ENCODE measurements around the gene BACH2.
A peak's percentile ranks its signal among the peaks of the same experiment; 100 is the strongest.

BACH2 gene

GRCh38 chr6:89963391-89963790 is 333.3 kb downstream of the BACH2 start:
- H3K4me1 Mint-ChIP-seq, result peaks cover 49% of the 10 kb centered on the region
- H3K27ac Mint-ChIP-seq, result no peak overlapping the region
- no peak for ATAC-seq
- no peaks in the 10 kb centered on the region for H3K9me3 Mint-ChIP-seq
- peaks cover 49% of the 10 kb centered on the region for H3K36me3 Mint-ChIP-seq
- DNase-seq (ENCODE audit: low spot score in 2 of 2), result no peak
- H3K4me3 Mint-ChIP-seq, result no peak overlapping the region

DNA sequence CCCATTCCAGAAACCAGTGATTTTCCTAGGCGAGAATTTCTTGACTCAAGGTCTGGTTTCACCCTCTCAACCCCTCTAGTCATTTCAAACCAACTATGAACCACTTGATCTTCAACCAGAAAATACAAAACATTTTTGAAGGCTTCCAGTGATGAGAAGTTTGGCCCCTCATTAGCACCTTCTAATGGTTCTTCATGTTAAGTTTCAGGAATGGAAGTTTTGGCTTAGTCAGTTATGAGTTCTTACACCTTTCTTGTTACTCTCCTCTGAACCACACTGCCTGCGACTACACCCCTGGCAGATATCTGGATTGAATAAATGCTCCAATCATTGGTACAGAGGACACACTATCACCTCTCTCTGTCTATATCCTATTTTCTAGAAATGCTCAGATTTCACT is 335.2 kb downstream of the BACH2 start:
- Mint-ChIP-seq H3K36me3 (peaks cover 49% of the 10 kb centered on the region), H3K4me3 (no peak overlapping the region), H3K4me1 (peaks cover 53% of the 10 kb centered on the region), H3K27ac (no peak overlapping the region), H3K9me3 (no peaks in the 10 kb centered on the region)
- DNase-seq (ENCODE audit: low spot score in 2 of 2) (no peak), ATAC-seq (peak; percentile 72)

DNA sequence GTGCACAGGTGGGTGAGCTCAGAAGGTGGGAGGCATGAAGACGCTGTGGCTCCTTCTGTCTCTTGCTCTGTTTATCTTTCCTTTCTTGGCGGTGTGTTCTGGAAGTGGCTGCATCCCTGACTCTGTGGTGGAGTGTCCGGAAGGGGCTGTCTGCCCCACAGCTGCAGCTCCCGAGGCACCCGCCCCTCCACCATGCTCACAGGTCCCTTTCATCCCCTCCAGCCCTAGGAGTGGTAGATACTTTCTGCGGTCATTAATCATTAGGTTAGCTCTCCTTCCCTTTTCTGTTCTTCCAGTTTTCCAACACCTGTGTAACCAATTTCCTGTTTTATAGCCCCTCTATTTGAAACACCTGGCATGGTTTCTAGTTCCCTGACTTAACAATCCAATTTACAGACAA is 336.8 kb downstream of the BACH2 start:
- H3K4me3 Mint-ChIP-seq, result peak overlapping the region; percentile 21
- H3K36me3 Mint-ChIP-seq, result peaks cover 40% of the 10 kb centered on the region
- no peaks in the 10 kb centered on the region for H3K9me3 Mint-ChIP-seq
- DNase-seq (ENCODE audit: low spot score in 2 of 2) (no peak), ATAC-seq (no peak)
- H3K4me1 Mint-ChIP-seq, result peaks cover 53% of the 10 kb centered on the region
- H3K27ac Mint-ChIP-seq, result no peak overlapping the region

GRCh38 chr6:89956182-89956581 is 340.5 kb downstream of the BACH2 start:
- no peak overlapping the region for H3K27ac Mint-ChIP-seq
- DNase-seq (ENCODE audit: low spot score in 2 of 2), result no peak
- H3K36me3 Mint-ChIP-seq, result peaks cover 47% of the 10 kb centered on the region
- H3K4me1 Mint-ChIP-seq, result peaks cover 79% of the 10 kb centered on the region
- H3K4me3 Mint-ChIP-seq, result no peak overlapping the region
- no peaks in the 10 kb centered on the region for H3K9me3 Mint-ChIP-seq
- ATAC-seq, result peak; percentile 44

DNA sequence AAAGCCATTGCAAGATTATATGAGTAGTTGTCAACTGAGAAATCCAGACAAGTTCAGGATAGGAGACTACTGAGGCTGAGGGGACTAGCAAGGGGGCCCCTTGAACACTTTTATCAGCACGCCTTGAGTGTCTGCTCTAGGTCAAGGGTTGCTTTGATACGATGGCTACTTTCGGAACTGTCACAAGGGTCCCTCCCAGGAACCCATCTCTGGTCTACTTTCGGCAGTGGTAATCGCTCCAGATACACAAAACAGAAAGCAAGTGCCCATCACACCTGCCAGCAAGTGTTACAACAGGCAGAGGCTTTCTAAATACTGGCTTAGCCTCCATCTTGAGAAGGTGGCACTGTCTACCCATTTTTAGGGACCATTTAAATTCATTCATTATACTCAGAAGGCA is 341.3 kb downstream of the BACH2 start:
- peaks cover 76% of the 10 kb centered on the region for H3K4me1 Mint-ChIP-seq
- peaks cover 53% of the 10 kb centered on the region for H3K36me3 Mint-ChIP-seq
- peak overlapping the region; percentile 21 for H3K4me3 Mint-ChIP-seq
- ATAC-seq (no peak), DNase-seq (ENCODE audit: low spot score in 2 of 2) (no peak)
- H3K27ac Mint-ChIP-seq, result peak overlapping the region; percentile 33
- H3K9me3 Mint-ChIP-seq, result no peaks in the 10 kb centered on the region

GRCh38 chr6:89954721-89955148 is 341.9 kb downstream of the BACH2 start:
- peak; percentile 84 for ATAC-seq
- H3K4me1 Mint-ChIP-seq, result peaks cover 71% of the 10 kb centered on the region

GRCh38 chr6:89952686-89953085 is 344.0 kb downstream of the BACH2 start:
- Mint-ChIP-seq H3K36me3 (peaks cover 53% of the 10 kb centered on the region), H3K4me1 (peaks cover 70% of the 10 kb centered on the region), H3K27ac (peak overlapping the region; percentile 54), H3K4me3 (peak overlapping the region; percentile 37), H3K9me3 (no peaks in the 10 kb centered on the region)
- DNase-seq (ENCODE audit: low spot score in 2 of 2), result peak in 1 of 2 donors; percentile 69
- ATAC-seq, result peak; percentile 83

More at GRCh38 chr6:89954721-89955148, 341.9 kb downstream of the BACH2 start:
- H3K9me3 Mint-ChIP-seq, result no peaks in the 10 kb centered on the region
- peak overlapping the region; percentile 21 for H3K4me3 Mint-ChIP-seq
- peak in 1 of 2 donors; percentile 62 for DNase-seq (ENCODE audit: low spot score in 2 of 2)
- H3K27ac Mint-ChIP-seq, result peak overlapping the region; percentile 33
- H3K36me3 Mint-ChIP-seq, result peaks cover 53% of the 10 kb centered on the region

GRCh38 chr6:89952105-89952671 is 344.5 kb downstream of the BACH2 start:
- H3K9me3 Mint-ChIP-seq, result no peaks in the 10 kb centered on the region
- peak overlapping the region; percentile 37 for H3K4me3 Mint-ChIP-seq
- peak overlapping the region; percentile 54 for H3K27ac Mint-ChIP-seq
- DNase-seq (ENCODE audit: low spot score in 2 of 2) (peak in 1 of 2 donors; percentile 62), ATAC-seq (peak; percentile 75)
- peaks cover 54% of the 10 kb centered on the region for H3K36me3 Mint-ChIP-seq
- H3K4me1 Mint-ChIP-seq, result peaks cover 70% of the 10 kb centered on the region

DNA sequence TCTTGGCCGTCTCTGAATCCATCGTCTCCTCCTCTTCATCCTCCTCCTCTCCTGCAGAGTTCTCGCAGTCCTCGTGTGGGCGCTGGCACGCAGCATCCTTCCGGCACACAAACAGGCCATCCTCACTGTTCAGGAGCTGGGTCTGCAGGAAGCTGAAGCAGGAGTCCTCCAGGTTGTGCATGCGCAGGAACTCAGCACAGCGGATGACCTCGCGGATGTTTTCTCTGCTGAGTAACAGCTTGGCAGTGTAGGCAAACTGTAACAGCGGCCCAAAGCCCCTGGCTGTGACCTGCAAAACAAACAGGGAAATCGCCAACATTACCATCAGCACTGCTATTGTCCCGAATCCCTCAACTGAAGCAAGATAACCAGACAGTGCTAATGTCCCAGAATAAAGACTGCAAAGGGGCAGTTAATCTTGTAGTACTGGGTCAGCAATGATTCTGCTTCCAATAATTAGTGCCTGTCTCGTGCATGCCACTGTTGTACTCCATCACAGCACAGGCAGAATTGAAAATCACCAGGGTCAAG is 345.0 kb downstream of the BACH2 start:
- Mint-ChIP-seq H3K9me3 (no peaks in the 10 kb centered on the region), H3K4me1 (peaks cover 70% of the 10 kb centered on the region), H3K36me3 (peaks cover 57% of the 10 kb centered on the region), H3K4me3 (peak overlapping the region; percentile 37), H3K27ac (peak overlapping the region; percentile 56)
- DNase-seq (ENCODE audit: low spot score in 2 of 2), result no peak
- ATAC-seq, result no peak

GRCh38 chr6:89950879-89951391 is 345.7 kb downstream of the BACH2 start:
- DNase-seq (ENCODE audit: low spot score in 2 of 2) (no peak), ATAC-seq (no peak)
- Mint-ChIP-seq H3K9me3 (no peaks in the 10 kb centered on the region), H3K27ac (peak overlapping the region; percentile 56), H3K36me3 (peaks cover 64% of the 10 kb centered on the region), H3K4me3 (no peak overlapping the region), H3K4me1 (peaks cover 65% of the 10 kb centered on the region)

GRCh38 chr6:89950446-89950845 is 346.2 kb downstream of the BACH2 start:
- no peak overlapping the region for H3K27ac Mint-ChIP-seq

GRCh38 chr6:89948876-89949275 is 347.8 kb downstream of the BACH2 start:
- Mint-ChIP-seq H3K9me3 (no peaks in the 10 kb centered on the region), H3K4me1 (peaks cover 55% of the 10 kb centered on the region), H3K4me3 (no peak overlapping the region), H3K27ac (no peak overlapping the region), H3K36me3 (peaks cover 72% of the 10 kb centered on the region)
- no peak for DNase-seq (ENCODE audit: low spot score in 2 of 2)
- ATAC-seq, result no peak

More at GRCh38 chr6:89950446-89950845, 346.2 kb downstream of the BACH2 start:
- Mint-ChIP-seq H3K4me3 (no peak overlapping the region), H3K36me3 (peaks cover 69% of the 10 kb centered on the region), H3K4me1 (peaks cover 60% of the 10 kb centered on the region), H3K9me3 (no peaks in the 10 kb centered on the region)
- DNase-seq (ENCODE audit: low spot score in 2 of 2) (no peak), ATAC-seq (no peak)

- no peak for ATAC-seq
- Mint-ChIP-seq H3K27ac (no peak overlapping the region), H3K4me1 (peaks cover 25% of the 10 kb centered on the region), H3K36me3 (peaks cover 58% of the 10 kb centered on the region), H3K9me3 (no peaks in the 10 kb centered on the region), H3K4me3 (no peak overlapping the region)
- no peak for DNase-seq (ENCODE audit: low spot score in 2 of 2)
These were observed 351.7 kb downstream of the BACH2 start for GRCh38 chr6:89944826-89945407.

GRCh38 chr6:89944181-89944755 is 352.4 kb downstream of the BACH2 start:
- ATAC-seq (no peak), DNase-seq (ENCODE audit: low spot score in 2 of 2) (no peak)
- Mint-ChIP-seq H3K4me3 (no peak overlapping the region), H3K36me3 (peaks cover 58% of the 10 kb centered on the region), H3K9me3 (no peaks in the 10 kb centered on the region), H3K27ac (no peak overlapping the region), H3K4me1 (peaks cover 19% of the 10 kb centered on the region)

DNA sequence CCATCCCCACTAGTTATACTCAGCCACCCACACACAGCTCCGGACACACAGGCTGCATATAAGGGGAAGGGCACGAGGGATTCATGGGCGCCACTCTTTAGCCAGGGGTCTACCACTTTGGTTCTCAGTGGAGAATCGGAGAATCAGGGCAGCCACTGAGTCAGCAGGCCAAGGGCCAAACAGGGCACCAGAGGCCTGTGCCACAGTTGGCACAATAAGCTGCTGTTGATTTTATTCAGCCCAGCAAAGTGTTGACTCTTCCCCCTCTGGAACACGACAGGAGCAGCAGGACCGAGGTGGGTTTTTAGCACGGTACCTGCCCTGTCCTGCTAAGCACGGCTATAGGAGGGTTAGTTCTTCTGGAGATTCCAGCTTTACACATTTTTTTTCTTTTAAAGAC is 354.0 kb downstream of the BACH2 start:
- H3K36me3 Mint-ChIP-seq, result peaks cover 66% of the 10 kb centered on the region
- peaks cover 18% of the 10 kb centered on the region for H3K4me1 Mint-ChIP-seq
- H3K27ac Mint-ChIP-seq, result no peak overlapping the region
- ATAC-seq, result no peak
- no peaks in the 10 kb centered on the region for H3K9me3 Mint-ChIP-seq
- no peak for DNase-seq (ENCODE audit: low spot score in 2 of 2)
- H3K4me3 Mint-ChIP-seq, result no peak overlapping the region

All from stimulated activated effector memory CD8-positive, alpha-beta T cell treated with anti-CD3 and anti-CD28 coated beads, Interleukin-12 subunit alpha, Interleukin-12 subunit beta, amount 100 ng/mL, for 72 hours (primary cell).